Measurements from ENCODE around the gene CETN3. TPM values are rescaled to one million over a fixed set of nuclear protein-coding genes. Genes with fewer than 3 reads are reported as not detected.
"Not testable (repeated sequence)": the region's sequence is repeated elsewhere in the genome, so short reads cannot be mapped to it uniquely, and the experiment has no call there.

CETN3 gene
- total RNA-seq, 1 donor from 2014 or later: 22.5 TPM

GRCh38 chr5:90384389-90384788, 25.2 kb downstream of the CETN3 start:
- intact Hi-C loops (cut with DNase I): no loop called here
- Histone ChIP-seq H3K27me3 (ENCODE audit: low read depth) (peaks cover 3% of the 10 kb centered on the region), H3K27ac (no peak overlapping the region), H3K9me3 (no peaks in the 10 kb centered on the region), H3K4me1 (no peaks in the 10 kb centered on the region), H3K4me3 (no peak overlapping the region), H3K36me3 (no peaks in the 10 kb centered on the region)
- DNase-seq (no peak), ATAC-seq (no peak)
- no peak for TF ChIP-seq CTCF (IDR thresholded peaks at IDR 0.05)

GRCh38 chr5:90383903-90384302, 25.7 kb downstream of the CETN3 start:
- no peak for TF ChIP-seq CTCF (IDR thresholded peaks at IDR 0.05)

GRCh38 chr5:90381213-90381929, 28.2 kb downstream of the CETN3 start:
- DNase-seq: no peak
- intact Hi-C loops (cut with DNase I): no loop called here
- Histone ChIP-seq H3K4me1 (no peaks in the 10 kb centered on the region), H3K4me3 (no peak overlapping the region), H3K27ac (no peak overlapping the region), H3K9me3 (no peaks in the 10 kb centered on the region), H3K27me3 (ENCODE audit: low read depth) (peaks cover 3% of the 10 kb centered on the region), H3K36me3 (no peaks in the 10 kb centered on the region)
- TF ChIP-seq CTCF (IDR thresholded peaks at IDR 0.05): no peak
- ATAC-seq: peak; percentile 68 to 72

More at GRCh38 chr5:90383903-90384302, 25.7 kb downstream of the CETN3 start:
- H3K9me3 ChIP-seq: no peaks in the 10 kb centered on the region
- no peaks in the 10 kb centered on the region for H3K4me1 ChIP-seq
- no peak overlapping the region for H3K4me3 ChIP-seq
- DNase-seq (no peak), ATAC-seq (no peak)
- H3K36me3 ChIP-seq: no peaks in the 10 kb centered on the region
- no peak overlapping the region for H3K27ac ChIP-seq
- H3K27me3 ChIP-seq (ENCODE audit: low read depth): peaks cover 3% of the 10 kb centered on the region
- intact Hi-C loops (cut with DNase I): no loop called here

GRCh38 chr5:90379652-90380051, 29.9 kb downstream of the CETN3 start:
- TF ChIP-seq CTCF (IDR thresholded peaks at IDR 0.05): no peak
- H3K27ac ChIP-seq: no peak overlapping the region
- no peak for DNase-seq
- H3K36me3 ChIP-seq: no peaks in the 10 kb centered on the region
- intact Hi-C loops (cut with DNase I): no loop called here
- no peaks in the 10 kb centered on the region for H3K4me1 ChIP-seq
- H3K9me3 ChIP-seq: no peaks in the 10 kb centered on the region
- peaks cover 3% of the 10 kb centered on the region for H3K27me3 ChIP-seq (ENCODE audit: low read depth)
- H3K4me3 ChIP-seq: no peak overlapping the region
- no peak for ATAC-seq

GRCh38 chr5:90378752-90379151, 30.8 kb downstream of the CETN3 start:
- DNase-seq: no peak
- Histone ChIP-seq H3K4me3 (no peak overlapping the region), H3K36me3 (no peaks in the 10 kb centered on the region), H3K27me3 (ENCODE audit: low read depth) (no peaks in the 10 kb centered on the region), H3K9me3 (no peaks in the 10 kb centered on the region), H3K27ac (no peak overlapping the region), H3K4me1 (no peaks in the 10 kb centered on the region)
- TF ChIP-seq CTCF (IDR thresholded peaks at IDR 0.05): no peak
- intact Hi-C loops (cut with DNase I): no loop called here
- no peak for ATAC-seq

GRCh38 chr5:90371269-90371668, 38.3 kb downstream of the CETN3 start:
- H3K27me3 ChIP-seq (ENCODE audit: low read depth); H3K9me3 ChIP-seq; intact Hi-C loops (cut with DNase I); H3K27ac ChIP-seq; ATAC-seq; DNase-seq; H3K4me3 ChIP-seq; H3K36me3 ChIP-seq; H3K4me1 ChIP-seq: not testable (repeated sequence)

All from lower lobe of right lung (tissue), 2 donors.